Ovary (tissue), 9 donors: Measurements from ENCODE around the gene PFKP. TPM values are rescaled to one million over a fixed set of nuclear protein-coding genes. Genes with fewer than 3 reads are reported as not detected.

ENCODE experiments used
- DNase-seq, 5 donors: peaks; one replicate each; pipeline ENCODE4 v3.0.0-alpha.2; 2019 to 2020
- H3K27ac ChIP-seq, 2 donors: fragments of 200-600 bp; one replicate each; pipeline versions ENCODE4 v1.5.1 to v1.8.0; 2019 to 2022
- H3K27me3 ChIP-seq: fragments of 200-600 bp; one replicate; pipeline ENCODE4 v1.8.0; 2022
- H3K36me3 ChIP-seq: fragments of 200-600 bp; sonication (generic); one replicate; pipeline ENCODE4 v1.5.1; 2019
- H3K4me1 ChIP-seq: one replicate; pipeline ENCODE4 v1.8.1; 2013; ENCODE audit warnings: mild to moderate bottlenecking, moderate library complexity; ENCODE audit not compliant: insufficient read depth
- H3K4me3 ChIP-seq: fragments of 200-600 bp; sonication (generic); one replicate; pipeline ENCODE4 v1.5.1; 2017
- H3K9me3 ChIP-seq, 2 donors: fragments of 200-600 bp in 1 of 2; sonication (generic) in 1 of 2; one replicate each; pipeline versions ENCODE4 v1.5.1 to v1.8.1; 2013 to 2019; ENCODE audit warnings: mild to moderate bottlenecking in 1 of 2, moderate library complexity in 1 of 2
- EP300 ChIP-seq: sonication (generic); formaldehyde crosslinking; IDR thresholded peaks from one replicate; pipeline ENCODE4 v1.6.1; 2017; ENCODE audit warnings: antibody characterized with exemption
- POLR2A ChIP-seq: fragments of 450-650 bp; IDR thresholded peaks from one replicate; pipeline ENCODE4 v1.6.1; 2017; ENCODE audit warnings: antibody characterized with exemption, mild to moderate bottlenecking, moderate library complexity
- WGBS, 3 donors: extraction: QIAGEN DNeasy Blood & Tissue Kit in 1 of 3; methylation state at CpG; one replicate each; pipeline versions ENCODE4 v1.1.5 to v1.1.7; 2013 to 2017; 5-methylcytosine and 5-hydroxymethylcytosine counted together
- intact Hi-C, 4 donors: fragments of 100-400 bp; cut with DNase I; formaldehyde crosslinking; loops; one replicate each; pipeline versions ENCODE4 v1.11.0 to v1.15.1; 2022 to 2023
- polyA plus RNA-seq, 2 donors: library from polyadenylated mRNA; stranded (reverse); fragments of 200-250 nt in 1 of 2; fragments of 350-450 nt in 1 of 2; fragmentation: Illumina TruSeq in 1 of 2; extraction: RNeasy Lipid Tissue Mini Kit (QIAGEN cat#74804) in 1 of 2; gene quantifications; one replicate each; pipeline ENCODE4 v1.2.3, GENCODE V29; 2013 to 2014
- total RNA-seq, 7 donors: library from RNA; depleted of rRNA in 2 of 7; stranded (reverse); fragments of >200 nt in 2 of 7; fragmentation: NEBNext Ultra II Directional in 3 of 7; extraction: Animal tissue kit (Norgen Biotek cat#: 25700) in 3 of 7; gene quantifications; one replicate each; pipeline versions ENCODE4 v1.1.0 to v1.2.4, GENCODE V29; 2016 to 2023
- TF ChIP-seq, protein P1 (sequence below), 3 donors: fragments of 450-650 bp in 2 of 3; fragments of 200-600 bp in 1 of 3; IDR thresholded peaks; one replicate each; pipeline versions ENCODE4 v1.5.1 to v1.8.0; 2016 to 2022; ENCODE audit warnings: antibody characterized with exemption in 3 of 3, mild to moderate bottlenecking in 1 of 3
- donor health status: DM: no; HTN: no; CAD: no; lungs with moderate emphysema.
- donor health status: DM: no; HTN: no; CAD: no.
- donor health status: Bipolar disorder and iron deficiency.
- donor health status: DM: yes; HTN: yes; CAD: no.
- donor health status: DM: no; HTN: no; CAD: no.
- donor health status: DM: yes; HTN: yes; CAD: no.

The PFKP gene
- total and polyA plus RNA-seq, 9 donors, result 12.4 to 74.9 (median 23.1) TPM

DNA sequence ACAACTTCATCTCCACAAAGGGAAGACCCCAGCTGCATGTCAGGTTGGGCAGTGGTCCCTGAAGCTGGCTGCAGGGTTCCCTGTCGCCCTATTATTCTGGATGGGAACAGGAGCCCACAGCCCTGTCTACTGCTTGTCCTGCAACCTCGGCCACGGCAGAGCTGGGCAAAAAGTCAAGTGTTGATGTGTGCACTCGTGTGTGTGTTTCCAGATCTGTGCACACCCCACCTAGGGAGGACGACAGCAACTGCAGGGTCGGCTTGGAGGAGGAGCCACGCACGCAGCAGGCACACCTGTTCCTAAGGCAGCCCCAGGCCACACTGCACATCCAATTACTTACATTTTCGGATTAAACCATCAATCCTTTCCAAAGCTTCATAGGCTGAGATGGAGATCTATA, 81.6 kb downstream of the PFKP start:
- no peak overlapping the region for H3K4me3 ChIP-seq
- TF ChIP-seq EP300 (no peak), POLR2A (no peak)
- TF ChIP-seq, protein P1, sequence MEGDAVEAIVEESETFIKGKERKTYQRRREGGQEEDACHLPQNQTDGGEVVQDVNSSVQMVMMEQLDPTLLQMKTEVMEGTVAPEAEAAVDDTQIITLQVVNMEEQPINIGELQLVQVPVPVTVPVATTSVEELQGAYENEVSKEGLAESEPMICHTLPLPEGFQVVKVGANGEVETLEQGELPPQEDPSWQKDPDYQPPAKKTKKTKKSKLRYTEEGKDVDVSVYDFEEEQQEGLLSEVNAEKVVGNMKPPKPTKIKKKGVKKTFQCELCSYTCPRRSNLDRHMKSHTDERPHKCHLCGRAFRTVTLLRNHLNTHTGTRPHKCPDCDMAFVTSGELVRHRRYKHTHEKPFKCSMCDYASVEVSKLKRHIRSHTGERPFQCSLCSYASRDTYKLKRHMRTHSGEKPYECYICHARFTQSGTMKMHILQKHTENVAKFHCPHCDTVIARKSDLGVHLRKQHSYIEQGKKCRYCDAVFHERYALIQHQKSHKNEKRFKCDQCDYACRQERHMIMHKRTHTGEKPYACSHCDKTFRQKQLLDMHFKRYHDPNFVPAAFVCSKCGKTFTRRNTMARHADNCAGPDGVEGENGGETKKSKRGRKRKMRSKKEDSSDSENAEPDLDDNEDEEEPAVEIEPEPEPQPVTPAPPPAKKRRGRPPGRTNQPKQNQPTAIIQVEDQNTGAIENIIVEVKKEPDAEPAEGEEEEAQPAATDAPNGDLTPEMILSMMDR (IDR thresholded peaks at IDR 0.05), result no peak
- no peaks in the 10 kb centered on the region for H3K9me3 ChIP-seq
- no peaks in the 10 kb centered on the region for H3K27me3 ChIP-seq
- H3K36me3 ChIP-seq, result no peaks in the 10 kb centered on the region
- 66 to 77% (median 70%) methylated on average over 9 of the region's 9 CpGs for WGBS, 3 donors
- intact Hi-C loops, result no loop called here
- DNase-seq, result no peak
- H3K4me1 ChIP-seq, result no peaks in the 10 kb centered on the region
- no peak overlapping the region for H3K27ac ChIP-seq

DNA sequence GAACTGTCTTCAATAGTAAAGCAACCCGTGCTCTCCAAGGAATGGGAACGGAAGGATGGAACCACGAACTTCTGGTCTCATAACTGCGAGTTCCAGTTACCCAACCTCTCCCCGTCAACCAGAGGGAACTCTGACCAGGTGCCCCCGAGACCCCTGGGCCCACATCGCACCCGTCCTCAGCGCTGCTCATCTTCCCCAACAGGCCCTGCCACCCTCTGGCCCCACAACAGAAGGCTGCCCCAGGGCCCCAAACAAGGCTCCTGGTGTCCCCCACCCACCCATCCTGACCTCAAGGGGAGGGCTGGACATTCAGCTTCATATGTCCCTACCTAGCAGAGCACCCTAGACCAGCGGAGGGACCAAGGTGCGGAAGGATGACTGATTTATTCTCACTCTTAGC, 82.6 kb downstream of the PFKP start:
- no peaks in the 10 kb centered on the region for H3K9me3 ChIP-seq
- no peak for DNase-seq
- intact Hi-C loops, result no loop called here
- no peaks in the 10 kb centered on the region for H3K4me1 ChIP-seq
- no peak overlapping the region for H3K4me3 ChIP-seq
- no peak overlapping the region for H3K27ac ChIP-seq
- H3K27me3 ChIP-seq, result no peaks in the 10 kb centered on the region
- 86 to 87% (median 87%) methylated on average over 11 of the region's 11 CpGs for WGBS, 3 donors
- TF ChIP-seq, protein P1 (IDR thresholded peaks at IDR 0.05), result no peak
- TF ChIP-seq POLR2A (no peak), EP300 (no peak)
- no peaks in the 10 kb centered on the region for H3K36me3 ChIP-seq

DNA sequence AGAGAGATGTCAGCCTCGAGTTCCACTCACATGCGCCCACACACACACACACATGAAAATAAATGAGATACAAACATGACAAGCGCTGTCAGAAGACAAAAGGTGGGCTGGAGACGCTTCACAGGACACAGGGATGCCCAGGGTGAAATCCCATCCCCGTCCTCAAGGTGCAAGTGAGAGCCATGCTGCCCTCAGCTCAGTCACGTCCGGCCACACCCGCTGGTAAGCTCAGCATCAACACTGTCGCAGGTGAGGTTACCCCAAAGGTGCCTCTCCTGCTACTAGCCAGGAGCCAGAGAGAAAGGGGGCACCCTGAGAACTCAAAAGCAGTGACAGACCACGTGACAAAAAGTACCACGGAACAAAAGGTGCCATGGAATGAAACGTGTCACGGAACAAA, 83.0 kb downstream of the PFKP start:
- intact Hi-C loops, result no loop called here
- no peak overlapping the region for H3K27ac ChIP-seq
- WGBS, 3 donors, result 89 to 93% (median 89%) methylated on average over 13 of the region's 13 CpGs
- no peak for DNase-seq
- no peak for TF ChIP-seq POLR2A
- TF ChIP-seq EP300, result no peak
- TF ChIP-seq, protein P1 (IDR thresholded peaks at IDR 0.05), result no peak
- H3K9me3 ChIP-seq, result no peaks in the 10 kb centered on the region
- no peaks in the 10 kb centered on the region for H3K27me3 ChIP-seq
- H3K4me1 ChIP-seq, result no peaks in the 10 kb centered on the region
- no peaks in the 10 kb centered on the region for H3K36me3 ChIP-seq
- no peak overlapping the region for H3K4me3 ChIP-seq

DNA sequence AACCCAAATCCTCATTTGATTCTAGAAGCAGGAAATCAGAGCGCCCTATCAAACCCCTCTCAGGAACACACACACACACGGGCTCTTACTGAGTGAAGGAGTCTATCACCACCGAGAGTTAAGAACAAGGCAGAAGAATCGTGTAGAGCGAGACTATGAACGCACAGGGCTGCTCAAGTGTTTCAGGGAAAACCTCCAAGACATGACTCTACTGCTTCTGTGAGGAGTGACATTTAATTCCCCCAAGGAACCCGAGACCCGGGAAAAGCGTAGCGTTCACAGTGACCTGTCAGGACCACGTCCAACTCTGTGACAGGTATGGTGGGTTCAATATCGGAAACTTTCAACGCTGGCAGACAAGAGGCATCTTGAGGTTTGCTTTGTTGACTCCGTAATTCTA, 83.6 kb downstream of the PFKP start:
- TF ChIP-seq, protein P1 (IDR thresholded peaks at IDR 0.05), result no peak
- TF ChIP-seq POLR2A (no peak), EP300 (no peak)
- H3K9me3 ChIP-seq, result no peaks in the 10 kb centered on the region
- no peak overlapping the region for H3K27ac ChIP-seq
- no peaks in the 10 kb centered on the region for H3K36me3 ChIP-seq
- H3K4me1 ChIP-seq, result no peaks in the 10 kb centered on the region
- no peaks in the 10 kb centered on the region for H3K27me3 ChIP-seq
- no peak overlapping the region for H3K4me3 ChIP-seq
- DNase-seq, result no peak
- WGBS, 3 donors, result 85 to 94% (median 91%) methylated on average over 14 of the region's 14 CpGs
- intact Hi-C loops, result no loop called here
